NCI-H146 treated with DMSO at 0.1 percent for 48 hours (cell line): ENCODE measurements around the gene DNAL4.

Source experiments
- DNase-seq: peaks from one replicate; lab custom pipeline; 2025; ENCODE audit not compliant: unreplicated experiment; lab: John Stamatoyannopoulos, UW

DNAL4 gene, protein sequence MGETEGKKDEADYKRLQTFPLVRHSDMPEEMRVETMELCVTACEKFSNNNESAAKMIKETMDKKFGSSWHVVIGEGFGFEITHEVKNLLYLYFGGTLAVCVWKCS

DNA sequence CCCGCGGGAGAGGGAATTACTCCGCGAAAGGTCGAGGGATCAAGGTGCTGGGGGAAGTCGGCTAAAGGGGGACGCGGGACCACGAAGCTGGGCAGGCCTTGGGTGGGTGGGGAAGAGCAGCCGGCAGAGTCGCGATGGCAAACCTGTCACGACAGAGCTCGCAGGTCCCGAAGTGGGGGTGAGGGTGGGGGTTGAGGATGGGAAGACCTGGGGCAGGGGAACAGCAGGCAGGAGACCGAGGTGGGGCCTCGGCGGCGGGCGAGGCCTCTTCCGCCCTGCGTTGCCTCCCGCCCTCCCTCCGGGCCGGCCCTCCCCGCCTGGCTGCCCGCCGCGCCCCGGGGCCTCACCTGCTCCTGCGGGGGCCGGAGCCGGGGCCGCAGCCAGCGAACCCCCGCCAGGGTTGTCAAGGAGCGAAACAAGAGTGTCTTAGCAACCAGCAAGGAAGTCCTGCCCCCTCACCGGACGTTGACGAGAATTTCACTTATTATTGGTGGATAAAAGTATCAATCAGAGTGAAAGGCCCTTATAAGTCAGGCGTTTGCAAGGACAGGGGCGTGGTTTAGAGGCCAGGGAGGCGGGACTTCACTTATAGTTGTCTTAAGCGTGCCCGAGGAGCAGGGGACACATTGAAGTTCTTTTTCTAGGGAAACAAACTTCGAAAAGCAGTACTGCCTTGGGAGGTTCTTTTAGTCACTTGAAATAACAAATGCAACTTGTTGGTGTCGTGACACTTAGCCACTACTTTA, at the start of gene DNAL4:
Gene DNAL4, minus strand, starts transcription at position 423 of the 746 bp plus-strand sequence. CDS start 11,412 bp downstream, outside the sequence.
- peak; percentile 94 for DNase-seq

GRCh38 chr22:38843201-38843656, 49.3 kb upstream of the DNAL4 start:
- DNase-seq, result peak; percentile 37

DNA sequence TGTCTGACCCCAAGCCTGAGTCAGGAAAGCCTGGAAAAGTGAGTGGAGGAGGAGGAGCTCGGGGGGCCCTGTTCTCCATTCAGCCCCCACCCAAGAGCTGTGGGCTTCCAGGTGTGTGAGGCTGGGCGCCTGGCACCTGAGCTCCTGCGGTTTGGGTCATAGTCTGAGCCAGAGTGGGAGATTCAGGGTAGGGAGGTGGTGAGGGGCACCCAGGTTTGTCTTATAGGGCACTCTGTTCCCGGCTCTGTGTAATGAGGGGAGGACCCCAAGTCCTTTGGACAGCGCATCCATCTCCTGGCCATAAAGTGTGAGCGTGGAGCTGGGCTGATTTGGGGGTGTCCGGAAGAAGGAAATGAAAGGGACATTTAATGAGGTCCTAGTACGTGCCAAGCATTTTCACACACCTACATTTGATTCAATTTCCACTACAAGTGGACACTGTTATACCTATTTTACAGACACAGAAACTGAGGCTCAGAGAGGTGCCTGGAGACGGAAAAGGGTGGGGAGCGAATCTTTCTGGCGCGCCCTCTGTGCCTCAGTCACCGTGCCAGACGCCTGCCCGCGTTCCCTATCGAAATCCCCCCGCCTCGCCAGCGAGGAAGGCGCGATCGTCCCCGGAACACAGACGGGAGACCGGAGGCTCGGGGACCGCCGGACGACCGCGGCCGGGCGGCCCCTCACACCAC, 48.7 kb upstream of the DNAL4 start:
- no peak for DNase-seq

- no peak for DNase-seq
Observed at GRCh38 chr22:38841635-38842034, 47.7 kb upstream of the DNAL4 start.

GRCh38 chr22:38841211-38841610, 47.3 kb upstream of the DNAL4 start:
- no peak for DNase-seq

- DNase-seq, result no peak
Observed at GRCh38 chr22:38840129-38840528, 46.2 kb upstream of the DNAL4 start.

DNA sequence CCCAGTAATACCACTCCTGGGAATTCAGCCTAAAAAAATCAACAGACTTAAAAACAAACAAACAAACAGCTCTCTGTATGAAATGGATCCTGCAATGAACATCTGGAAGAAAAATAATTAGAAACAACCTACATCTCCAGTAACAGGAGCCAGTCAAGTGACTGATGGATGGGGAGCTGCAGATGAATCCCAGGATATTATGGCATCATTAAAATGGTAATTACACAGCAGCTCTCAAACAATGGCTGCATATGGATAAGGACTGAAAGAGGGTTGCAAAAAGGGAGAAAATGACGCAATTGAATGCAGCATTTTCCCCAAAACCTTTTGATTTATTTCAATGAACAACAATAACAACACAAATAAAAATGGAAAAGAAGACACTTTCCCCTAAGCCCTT, 45.7 kb upstream of the DNAL4 start:
- DNase-seq, result no peak

DNA sequence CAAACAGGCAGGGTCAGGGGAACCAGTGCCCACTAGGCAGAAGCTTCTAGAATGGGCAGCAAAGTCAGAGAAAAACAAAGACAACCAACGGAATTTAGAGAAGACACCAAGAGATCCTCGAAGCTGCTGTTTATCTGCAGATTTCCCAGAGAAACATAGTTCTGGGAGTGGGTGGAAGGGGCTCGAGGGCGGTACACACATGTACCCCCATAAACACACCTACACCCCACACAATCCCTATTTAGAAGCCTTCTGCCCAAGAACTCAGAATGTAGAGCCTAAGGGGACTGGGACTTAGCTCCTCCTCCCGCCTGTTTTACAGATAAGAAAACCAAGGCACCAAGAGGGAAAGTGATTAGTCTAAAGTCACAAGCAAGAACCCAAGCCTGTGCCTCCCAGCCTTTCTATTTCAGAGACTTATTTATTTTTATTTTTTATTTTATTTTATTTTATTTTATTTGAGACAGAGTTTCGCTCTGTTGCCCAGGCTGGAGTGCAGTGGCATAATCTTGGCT, 43.5 kb upstream of the DNAL4 start:
- DNase-seq, result no peak

- DNase-seq, result no peak
Observed at GRCh38 chr22:38835888-38836301, 42.0 kb upstream of the DNAL4 start.

GRCh38 chr22:38834991-38835390, 41.0 kb upstream of the DNAL4 start:
- DNase-seq, result no peak

GRCh38 chr22:38834215-38834953, 40.4 kb upstream of the DNAL4 start:
- DNase-seq, result no peak

DNA sequence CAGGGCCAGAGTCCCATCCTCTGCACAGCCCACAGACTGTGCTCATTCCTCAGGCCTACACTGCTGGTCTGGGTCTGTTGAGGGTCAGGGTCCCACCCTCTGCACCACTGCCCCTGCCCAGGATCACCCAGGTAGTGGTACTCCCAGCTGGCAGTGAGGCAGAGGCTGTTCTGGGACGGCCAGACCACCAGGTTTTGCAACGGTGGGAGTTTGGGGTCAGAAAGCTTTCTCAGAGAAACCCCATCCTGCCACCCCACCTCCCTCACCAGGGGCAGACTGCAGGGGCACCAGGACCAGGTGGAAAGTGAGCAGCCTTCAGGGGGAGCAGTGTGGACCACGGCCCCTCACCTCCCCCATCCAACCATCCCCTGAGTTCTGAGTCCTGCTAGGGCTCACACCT, 39.1 kb upstream of the DNAL4 start:
- DNase-seq, result no peak

DNA sequence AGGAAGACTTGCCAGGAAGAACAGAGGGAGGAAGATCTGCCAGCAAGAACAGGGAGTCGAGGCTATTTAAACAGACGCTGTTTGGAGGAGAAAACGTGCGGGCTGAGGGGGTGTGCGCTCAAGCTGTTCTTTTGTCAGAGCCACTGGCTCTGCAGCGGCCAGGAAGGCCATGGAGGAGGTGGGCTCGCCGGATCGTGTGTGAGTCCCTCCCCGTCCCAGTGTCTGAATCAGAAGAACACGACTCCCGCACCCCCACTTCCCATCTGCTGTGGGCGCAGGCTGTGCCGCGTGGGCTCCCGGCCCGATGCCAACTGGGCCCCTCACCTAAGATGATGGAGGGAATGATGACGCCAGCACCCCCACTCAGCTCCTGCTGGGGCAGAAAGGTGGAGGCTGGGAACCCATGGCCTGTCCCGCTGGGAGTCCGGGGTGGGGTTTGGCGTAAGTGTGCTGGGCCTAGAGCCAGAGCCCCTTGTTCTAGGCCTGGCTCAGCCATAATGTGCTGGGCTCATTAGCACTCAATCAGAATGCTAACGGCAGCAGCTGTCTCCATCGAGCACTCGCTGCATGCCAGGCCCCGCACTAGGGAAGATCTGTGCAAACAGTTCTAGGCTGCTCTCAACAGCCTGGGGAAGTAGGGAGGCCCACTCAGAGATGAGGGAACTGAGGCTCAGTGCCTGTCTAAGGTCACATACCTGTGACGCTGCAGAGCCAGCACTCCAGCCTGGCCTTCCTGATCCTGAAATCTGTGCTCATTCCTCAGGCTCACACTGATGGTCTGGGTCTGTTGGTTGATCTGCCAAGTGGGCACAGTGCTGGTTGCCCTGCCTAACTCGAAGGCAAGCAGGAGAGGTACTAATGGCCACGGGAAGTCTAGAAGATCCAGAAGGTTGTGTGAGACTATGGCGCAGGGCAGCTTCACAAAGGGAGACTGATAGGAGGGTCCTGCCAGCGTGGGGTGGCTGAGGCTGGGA, 38.3 kb upstream of the DNAL4 start:
- no peak for DNase-seq

GRCh38 chr22:38831166-38831945, 37.4 kb upstream of the DNAL4 start:
- DNase-seq, result no peak

DNA sequence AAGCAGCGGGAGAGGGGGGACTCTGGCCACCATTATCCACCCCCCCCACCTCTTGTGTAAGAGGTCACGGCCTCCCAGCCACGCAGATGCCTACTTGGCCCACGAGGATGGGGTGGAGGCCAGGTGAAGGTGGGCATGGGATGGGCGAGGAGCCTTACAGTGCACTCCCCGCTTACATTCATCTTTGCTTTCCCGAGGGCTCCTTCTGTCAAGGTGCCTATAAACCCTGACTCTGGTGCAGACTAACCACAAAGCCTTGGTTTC, 36.8 kb upstream of the DNAL4 start:
- no peak for DNase-seq

DNA sequence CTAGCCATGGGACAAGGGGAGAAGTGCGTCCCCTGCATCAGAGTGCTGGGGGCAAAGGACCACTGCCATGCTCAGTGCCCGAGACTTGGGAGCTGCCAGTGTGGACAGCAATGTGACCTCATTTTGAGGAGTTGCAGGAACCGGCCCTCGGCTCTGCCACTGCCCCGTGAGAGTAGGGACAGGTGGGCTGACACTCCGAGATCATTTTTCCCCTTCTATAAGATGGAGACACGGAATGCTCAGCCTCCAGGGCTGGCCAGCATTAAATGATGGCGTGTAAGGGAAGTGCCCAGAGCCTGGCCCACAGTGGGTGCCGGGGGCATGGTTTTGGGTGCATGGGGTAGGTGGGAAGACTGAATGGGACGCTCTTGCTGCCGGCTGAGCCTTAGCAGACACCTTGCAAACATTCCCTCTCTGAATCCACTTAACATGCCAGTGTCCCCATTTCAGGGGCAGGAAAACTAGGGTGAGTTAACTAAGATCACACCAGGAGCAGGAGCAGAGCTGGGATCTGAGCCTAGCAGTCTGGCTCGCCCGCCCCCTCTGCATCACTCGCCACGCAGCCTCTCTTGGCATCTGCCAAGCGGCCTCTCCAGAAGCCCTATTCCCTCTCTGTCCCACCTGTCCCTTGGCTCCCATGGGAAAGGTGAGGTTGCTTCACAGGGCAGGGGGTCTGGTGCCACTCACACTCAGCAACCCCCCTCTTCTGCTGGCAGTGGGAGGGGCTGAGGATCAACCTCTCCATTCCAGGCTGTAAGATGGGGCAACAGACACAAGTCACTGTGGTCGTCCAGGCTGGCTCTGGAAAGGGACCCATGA, 36.3 kb upstream of the DNAL4 start:
- DNase-seq, result no peak

GRCh38 chr22:38829485-38829884, 35.5 kb upstream of the DNAL4 start:
- DNase-seq, result no peak

DNA sequence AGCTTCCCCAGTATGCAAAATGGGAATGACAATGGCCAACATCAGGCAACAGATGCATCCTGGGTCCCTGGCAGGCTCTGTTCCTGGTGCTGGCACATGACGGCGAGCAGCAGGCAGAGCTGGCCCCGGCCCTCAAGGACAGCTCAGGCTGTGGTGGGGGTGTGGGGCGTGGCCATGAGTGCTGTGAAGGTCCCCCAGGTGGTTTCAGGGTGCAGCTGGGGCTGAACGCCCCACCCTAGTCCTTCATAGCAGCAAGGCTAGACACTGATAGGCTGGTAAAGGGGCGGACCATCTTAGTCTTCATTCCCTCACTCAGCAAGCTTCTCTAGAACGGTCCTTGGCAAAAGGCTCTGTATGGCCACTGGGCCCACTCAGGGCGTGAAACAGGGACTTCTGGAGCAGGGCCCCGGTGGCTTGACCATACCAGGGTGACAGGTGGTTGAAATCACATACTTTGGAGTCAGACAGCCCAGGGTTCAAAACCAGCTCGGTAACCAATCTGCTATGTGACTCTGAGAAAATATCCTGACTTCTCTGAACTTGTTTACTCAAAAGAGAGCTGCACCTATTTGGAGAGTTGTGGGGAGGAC, 34.8 kb upstream of the DNAL4 start:
- DNase-seq, result no peak
